HAP-1 (cell line): ENCODE data around the gene LRRC8D.

Experiments
- DNase-seq, 2 experiments: peaks; one replicate each; pipeline ENCODE4 v3.0.0-alpha.2; 2016 to 2020; ENCODE audit warnings: low spot score in 2 of 2
- H3K27me3 ChIP-seq: fragments of 250-450 bp; sonication (Bioruptor Pico); 2 replicates; pipeline ENCODE4 v1.5.1; 2020; ENCODE audit warnings: low read depth, mild to moderate bottlenecking, moderate library complexity
- H3K36me3 ChIP-seq: fragments of 250-450 bp; sonication (Bioruptor Pico); replicated peaks from 2 replicates; pipeline ENCODE4 v1.5.1; 2020; ENCODE audit warnings: mild to moderate bottlenecking
- H3K4me1 ChIP-seq: fragments of 250-450 bp; sonication (Bioruptor Pico); 2 replicates; pipeline ENCODE4 v1.5.1; 2020; ENCODE audit warnings: mild to moderate bottlenecking
- H3K4me3 ChIP-seq: fragments of 250-450 bp; sonication (Bioruptor Pico); 2 replicates; pipeline ENCODE4 v1.5.1; 2020; ENCODE audit warnings: mild to moderate bottlenecking, moderate library complexity
- H3K9me3 ChIP-seq: fragments of 250-450 bp; sonication (Bioruptor Pico); 2 replicates; pipeline ENCODE4 v1.5.1; 2020; ENCODE audit warnings: mild to moderate bottlenecking, moderate library complexity
- in situ Hi-C: fragments of 300-500 bp; cut with MboI; formaldehyde crosslinking; loops from 3 replicates; pipeline ENCODE4 v1.14.3; 2020; ENCODE audit warnings: low sequenced_read_pairs, inconsistent platforms, mixed read lengths

The LRRC8D gene

GRCh38 chr1:89850844-89851415 lies 30.1 kb downstream of the LRRC8D start:
- Histone ChIP-seq H3K9me3 (no peaks in the 10 kb centered on the region), H3K4me1 (peaks cover 4% of the 10 kb centered on the region; the same call in 1 of the 2 replicates), H3K4me3 (no peak overlapping the region), H3K27me3 (no peaks in the 10 kb centered on the region), H3K36me3 (peaks cover 60% of the 10 kb centered on the region)
- in situ Hi-C loops, result no loop called here
- no peak for DNase-seq

GRCh38 chr1:89854140-89854539 lies 33.3 kb downstream of the LRRC8D start:
- no peak for DNase-seq
- Histone ChIP-seq H3K36me3 (peaks cover 34% of the 10 kb centered on the region), H3K4me3 (no peak overlapping the region), H3K4me1 (peaks cover 5% of the 10 kb centered on the region), H3K9me3 (no peaks in the 10 kb centered on the region), H3K27me3 (no peaks in the 10 kb centered on the region)
- in situ Hi-C loops, result no loop called here

- Histone ChIP-seq H3K9me3 (no peaks in the 10 kb centered on the region), H3K4me1 (peaks cover 9% of the 10 kb centered on the region), H3K36me3 (peaks cover 27% of the 10 kb centered on the region), H3K27me3 (no peaks in the 10 kb centered on the region), H3K4me3 (no peak overlapping the region)
- no peak for DNase-seq
- in situ Hi-C loops, result no loop called here
Observed at GRCh38 chr1:89855413-89856123, 34.7 kb downstream of the LRRC8D start.

- in situ Hi-C loops, result loop anchor here (10.0 kb wide), 1 partner anchor 82 kb away; no protein-coding TSS in a partner anchor
- peaks cover 31% of the 10 kb centered on the region for H3K4me1 ChIP-seq
- H3K36me3 ChIP-seq, result peaks cover 25% of the 10 kb centered on the region
- no peaks in the 10 kb centered on the region for H3K27me3 ChIP-seq
- H3K9me3 ChIP-seq, result no peaks in the 10 kb centered on the region
- H3K4me3 ChIP-seq, result no peak overlapping the region
- peak in 1 of 2 experiments; percentile 8 for DNase-seq
Observed at GRCh38 chr1:89863165-89863830, 42.5 kb downstream of the LRRC8D start.

- Histone ChIP-seq H3K36me3 (peaks cover 36% of the 10 kb centered on the region), H3K9me3 (no peaks in the 10 kb centered on the region), H3K27me3 (no peaks in the 10 kb centered on the region), H3K4me3 (no peak overlapping the region), H3K4me1 (peaks cover 26% of the 10 kb centered on the region)
- in situ Hi-C loops, result loop anchor here (10.0 kb wide), 1 partner anchor 79 kb away; no protein-coding TSS in a partner anchor
- no peak for DNase-seq
Observed at GRCh38 chr1:89865498-89866382, 44.9 kb downstream of the LRRC8D start.

GRCh38 chr1:89866568-89866967 lies 45.7 kb downstream of the LRRC8D start:
- H3K4me3 ChIP-seq, result no peak overlapping the region
- no peak for DNase-seq

GRCh38 chr1:89870998-89871397 lies 50.2 kb downstream of the LRRC8D start:
- in situ Hi-C loops, result no loop called here
- Histone ChIP-seq H3K36me3 (peaks cover 29% of the 10 kb centered on the region), H3K4me1 (no peaks in the 10 kb centered on the region)

More at GRCh38 chr1:89866568-89866967, 45.7 kb downstream of the LRRC8D start:
- H3K4me1 ChIP-seq, result peaks cover 26% of the 10 kb centered on the region
- H3K36me3 ChIP-seq, result peaks cover 40% of the 10 kb centered on the region
- in situ Hi-C loops, result loop anchor here (10.0 kb wide), 1 partner anchor 78 kb away; no protein-coding TSS in a partner anchor
- no peaks in the 10 kb centered on the region for H3K27me3 ChIP-seq
- no peaks in the 10 kb centered on the region for H3K9me3 ChIP-seq

GRCh38 chr1:89871768-89872473 lies 51.1 kb downstream of the LRRC8D start:
- in situ Hi-C loops, result no loop called here
- no peaks in the 10 kb centered on the region for H3K27me3 ChIP-seq
- no peaks in the 10 kb centered on the region for H3K9me3 ChIP-seq
- peaks cover 29% of the 10 kb centered on the region for H3K36me3 ChIP-seq
- H3K4me1 ChIP-seq, result no peaks in the 10 kb centered on the region
- DNase-seq, result no peak
- H3K4me3 ChIP-seq, result no peak overlapping the region

More at GRCh38 chr1:89870998-89871397, 50.2 kb downstream of the LRRC8D start:
- no peak overlapping the region for H3K4me3 ChIP-seq
- no peaks in the 10 kb centered on the region for H3K27me3 ChIP-seq
- no peaks in the 10 kb centered on the region for H3K9me3 ChIP-seq
- no peak for DNase-seq

- H3K4me3 ChIP-seq, result no peak overlapping the region
- no peaks in the 10 kb centered on the region for H3K9me3 ChIP-seq
- no peaks in the 10 kb centered on the region for H3K4me1 ChIP-seq
- H3K36me3 ChIP-seq, result peaks cover 29% of the 10 kb centered on the region
- in situ Hi-C loops, result no loop called here
- H3K27me3 ChIP-seq, result no peaks in the 10 kb centered on the region
- DNase-seq, result no peak
Observed at GRCh38 chr1:89872567-89872966, 51.7 kb downstream of the LRRC8D start.

GRCh38 chr1:89873288-89873687 lies 52.5 kb downstream of the LRRC8D start:
- H3K27me3 ChIP-seq, result no peaks in the 10 kb centered on the region
- no peak for DNase-seq
- H3K4me3 ChIP-seq, result no peak overlapping the region
- no peaks in the 10 kb centered on the region for H3K9me3 ChIP-seq
- in situ Hi-C loops, result no loop called here
- no peaks in the 10 kb centered on the region for H3K4me1 ChIP-seq
- peaks cover 24% of the 10 kb centered on the region for H3K36me3 ChIP-seq

GRCh38 chr1:89873770-89874169 lies 52.9 kb downstream of the LRRC8D start:
- H3K9me3 ChIP-seq, result no peaks in the 10 kb centered on the region
- in situ Hi-C loops, result no loop called here
- no peaks in the 10 kb centered on the region for H3K27me3 ChIP-seq
- H3K4me3 ChIP-seq, result no peak overlapping the region
- DNase-seq, result no peak
- H3K36me3 ChIP-seq, result peaks cover 19% of the 10 kb centered on the region
- H3K4me1 ChIP-seq, result no peaks in the 10 kb centered on the region

GRCh38 chr1:89876463-89876862 lies 55.6 kb downstream of the LRRC8D start:
- Histone ChIP-seq H3K4me3 (no peak overlapping the region), H3K9me3 (no peaks in the 10 kb centered on the region), H3K27me3 (no peaks in the 10 kb centered on the region), H3K36me3 (peaks cover 7% of the 10 kb centered on the region; the same call in 1 of the 2 replicates), H3K4me1 (no peaks in the 10 kb centered on the region)
- no peak for DNase-seq
- in situ Hi-C loops, result no loop called here

- H3K9me3 ChIP-seq, result no peaks in the 10 kb centered on the region
- no peak for DNase-seq
- no peaks in the 10 kb centered on the region for H3K27me3 ChIP-seq
- in situ Hi-C loops, result no loop called here
- H3K4me1 ChIP-seq, result no peaks in the 10 kb centered on the region
- H3K36me3 ChIP-seq, result peaks cover 7% of the 10 kb centered on the region; the same call in 1 of the 2 replicates
- H3K4me3 ChIP-seq, result no peak overlapping the region
Observed at GRCh38 chr1:89877756-89878155, 56.9 kb downstream of the LRRC8D start.
